IgD-negative memory B cell (primary cell): ENCODE data around the gene GTF2A1. TPM values are rescaled to one million over a fixed set of nuclear protein-coding genes. Genes with fewer than 3 reads are reported as not detected.
A peak's percentile ranks its signal among the peaks of the same experiment; 100 is the strongest.

ENCODE experiments used
- H3K27ac Mint-ChIP-seq, 3 donors: one replicate each; pipeline ENCODE4 v1.8.0; 2020 to 2022; ENCODE audit warnings: mild to moderate bottlenecking in 3 of 3, mixed read lengths in 3 of 3, moderate library complexity in 1 of 3
- H3K27me3 Mint-ChIP-seq: one replicate; pipeline ENCODE4 v1.8.0; 2021; ENCODE audit warnings: mixed read lengths
- H3K36me3 Mint-ChIP-seq: one replicate; pipeline ENCODE4 v1.8.0; 2020; ENCODE audit warnings: mild to moderate bottlenecking, mixed read lengths
- H3K4me1 Mint-ChIP-seq, 3 donors: one replicate each; pipeline ENCODE4 v1.8.0; 2020 to 2022; ENCODE audit warnings: mixed read lengths in 3 of 3, mild to moderate bottlenecking in 1 of 3
- H3K4me3 Mint-ChIP-seq, 4 donors: one replicate each; pipeline ENCODE4 v1.8.0; 2020 to 2022; ENCODE audit warnings: mild to moderate bottlenecking in 4 of 4, mixed read lengths in 4 of 4, moderate library complexity in 3 of 4
- H3K9me3 Mint-ChIP-seq, 3 donors: one replicate each; pipeline ENCODE4 v1.8.0; 2020 to 2021; ENCODE audit warnings: mixed read lengths in 3 of 3, mild to moderate bottlenecking in 1 of 3
- polyA plus RNA-seq: library from polyadenylated mRNA; unstranded; fragments of 300-500 nt; fragmentation: Illumina TruSeq; gene quantifications from one replicate; pipeline ENCODE4 v1.2.3, GENCODE V29; 2021

The GTF2A1 gene
- polyA plus RNA-seq, 1 donor from 2014 or later, result 9.2 TPM

DNA sequence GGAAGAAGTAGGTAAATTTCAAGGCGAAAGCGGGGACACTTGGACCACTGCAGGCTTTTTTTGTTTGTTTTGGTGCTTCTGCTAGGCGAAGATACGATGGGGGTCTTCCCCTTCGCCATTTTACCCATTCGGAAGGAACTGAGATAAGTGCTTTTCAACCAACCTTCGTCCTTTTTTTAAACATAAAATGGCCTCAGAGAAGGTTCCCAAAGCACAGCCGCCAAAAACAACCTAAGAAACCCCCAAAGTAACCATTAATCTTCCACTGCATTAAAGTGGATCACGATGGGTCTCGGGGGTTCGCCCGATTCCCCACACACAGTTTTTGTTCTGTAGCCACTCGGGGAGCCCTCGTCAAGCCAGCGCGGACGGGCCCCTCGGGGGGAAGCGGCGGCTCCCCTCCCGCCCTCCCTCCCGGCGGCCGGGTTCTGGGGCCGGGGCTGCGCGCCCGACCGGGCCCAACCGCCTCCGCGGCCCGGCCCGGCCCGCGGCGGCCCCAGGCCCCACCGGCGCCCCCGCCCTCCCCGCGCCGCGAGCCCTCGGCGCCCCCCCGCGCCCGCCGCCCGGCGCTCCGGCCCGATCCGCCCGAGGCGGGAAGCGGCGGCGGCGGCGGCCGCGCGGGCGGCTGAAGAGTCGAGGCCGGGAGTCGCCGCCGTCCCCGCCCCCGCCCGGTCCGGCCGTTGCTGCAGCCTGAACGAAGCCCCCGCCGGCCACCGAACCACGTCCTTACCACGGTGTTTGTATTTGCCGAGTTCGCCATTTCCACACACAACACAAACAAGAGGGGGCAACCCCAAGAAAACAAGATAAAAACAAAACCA is 790 bp downstream of the GTF2A1 start:
- Mint-ChIP-seq H3K36me3 (peaks cover 5% of the 10 kb centered on the region), H3K9me3 (peaks cover 0 to 3% (median 2%) of the 10 kb centered on the region in 3 donors), H3K4me3 (peak overlapping the region; percentile 96 to 100 (median 99)), H3K4me1 (peaks cover 19 to 26% (median 21%) of the 10 kb centered on the region in 3 donors), H3K27ac (peak overlapping the region; percentile 98 to 99 (median 99)), H3K27me3 (no peaks in the 10 kb centered on the region)

DNA sequence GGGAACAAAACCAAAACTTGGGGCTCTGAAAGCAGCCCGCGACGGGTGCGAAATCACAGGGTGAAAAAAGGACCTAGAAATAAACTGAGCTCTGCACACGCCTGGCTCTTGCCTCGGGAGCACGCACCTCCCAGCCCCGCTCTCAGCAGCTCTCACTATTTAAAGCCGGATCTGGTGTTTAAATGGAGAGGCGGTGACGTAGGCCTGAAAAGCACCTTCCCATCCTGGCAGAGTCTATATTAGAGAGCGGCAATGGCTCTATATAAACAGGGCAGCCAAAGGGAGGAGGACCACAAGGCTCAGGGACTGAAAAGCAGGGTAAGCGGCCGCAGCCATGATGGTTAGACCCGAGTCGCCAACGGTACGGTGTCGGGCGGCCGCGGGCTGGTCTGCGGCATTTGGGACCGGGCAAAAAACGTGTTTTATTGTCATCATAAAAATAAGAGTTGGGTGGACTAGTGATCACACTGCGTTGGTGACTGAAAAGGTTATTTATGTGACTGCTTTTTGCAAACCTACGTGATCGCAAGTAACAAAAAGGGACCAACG is 1.5 kb downstream of the GTF2A1 start:
- Mint-ChIP-seq H3K9me3 (peaks cover 0 to 3% (median 2%) of the 10 kb centered on the region in 3 donors), H3K4me3 (peak overlapping the region; percentile 96 to 100 (median 99)), H3K36me3 (peaks cover 5% of the 10 kb centered on the region), H3K4me1 (peaks cover 19 to 26% (median 21%) of the 10 kb centered on the region in 3 donors), H3K27ac (peak overlapping the region; percentile 98 to 99 (median 99)), H3K27me3 (no peaks in the 10 kb centered on the region)

DNA sequence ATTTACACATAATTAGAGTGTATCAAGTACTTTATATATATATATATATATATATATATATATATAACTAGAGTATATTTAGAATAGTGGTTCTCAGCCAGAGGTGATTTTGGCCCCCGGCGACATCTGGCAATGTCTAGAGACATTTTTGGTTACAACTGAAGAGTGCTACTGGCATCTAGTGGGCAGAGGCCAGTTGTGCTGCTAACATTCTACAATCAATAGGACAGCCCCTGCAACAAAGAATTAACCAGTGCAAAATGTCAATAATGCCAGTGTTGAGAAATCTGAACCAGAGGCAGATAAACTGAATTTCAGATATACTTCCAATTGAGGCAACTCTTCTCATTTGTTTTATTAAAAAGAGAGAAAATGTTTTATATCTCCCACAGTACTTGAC is 8.9 kb downstream of the GTF2A1 start:
- H3K9me3 Mint-ChIP-seq, result peaks cover 0 to 13% (median 2%) of the 10 kb centered on the region in 3 donors
- H3K27me3 Mint-ChIP-seq, result no peaks in the 10 kb centered on the region
- peaks cover 34 to 40% (median 37%) of the 10 kb centered on the region in 3 donors for H3K4me1 Mint-ChIP-seq
- H3K27ac Mint-ChIP-seq, result peak overlapping the region in 2 of 3 donors; percentile 10 to 76
- H3K36me3 Mint-ChIP-seq, result peaks cover 16% of the 10 kb centered on the region
- no peak overlapping the region for H3K4me3 Mint-ChIP-seq

DNA sequence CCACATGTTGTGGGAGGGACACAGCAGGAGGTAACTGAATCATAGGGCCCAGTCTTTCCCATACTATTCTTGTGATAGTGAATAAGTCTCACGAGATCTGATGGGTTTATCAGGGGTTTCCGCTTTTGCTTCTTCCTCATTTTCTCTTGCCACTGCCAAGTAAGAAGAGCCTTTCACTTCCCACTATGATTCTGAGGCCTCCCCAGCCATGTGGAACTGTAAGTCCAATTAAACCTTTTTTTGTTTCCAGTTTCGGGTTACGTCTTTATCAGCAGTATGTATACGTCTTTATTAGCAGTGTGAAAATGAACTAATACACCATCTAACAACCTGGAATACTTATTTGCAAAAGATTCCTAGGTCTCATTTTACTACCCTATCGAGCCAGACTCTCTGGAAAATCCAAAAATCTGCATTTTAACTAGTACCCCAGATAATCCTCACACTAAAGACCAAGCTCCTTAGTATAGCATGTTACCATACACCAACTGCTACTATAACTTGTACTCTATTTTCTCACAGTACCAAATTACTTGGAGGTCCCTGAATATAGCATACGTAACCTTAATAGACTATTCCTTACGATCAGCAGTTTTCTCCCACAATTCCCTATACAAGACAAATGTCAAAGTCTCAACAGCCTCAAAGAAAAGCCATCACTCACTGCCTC is 11.5 kb downstream of the GTF2A1 start:
- peak overlapping the region; percentile 6 to 81 (median 38) for H3K4me3 Mint-ChIP-seq

DNA sequence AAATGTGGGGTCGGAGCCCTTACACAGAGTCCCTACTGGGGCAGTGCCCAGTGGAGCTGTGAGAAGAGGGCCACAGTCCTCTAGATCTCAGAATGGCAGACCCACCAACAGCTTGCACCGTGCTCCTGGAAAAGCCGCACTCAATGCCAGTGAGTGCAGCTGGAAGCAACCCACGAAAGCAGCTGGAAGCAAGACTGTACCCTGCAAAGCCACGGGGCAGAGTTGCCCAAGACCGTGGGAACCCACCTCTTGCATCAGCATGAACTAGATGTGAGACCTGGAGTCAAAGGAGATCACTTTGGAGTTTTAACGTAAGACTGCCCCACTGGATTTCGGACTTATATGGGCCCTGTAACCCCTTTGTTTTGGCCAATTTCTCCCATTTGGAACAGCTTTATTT is 12.3 kb downstream of the GTF2A1 start:
- Mint-ChIP-seq H3K27me3 (no peaks in the 10 kb centered on the region), H3K9me3 (peaks cover 0 to 13% (median 2%) of the 10 kb centered on the region in 3 donors), H3K4me3 (peak overlapping the region in 1 of 4 donors; percentile 70), H3K27ac (peak overlapping the region in 2 of 3 donors; percentile 83 to 94), H3K36me3 (peaks cover 15% of the 10 kb centered on the region), H3K4me1 (peaks cover 34 to 48% (median 35%) of the 10 kb centered on the region in 3 donors)

More for the DNA sequence above, 11.5 kb downstream of the GTF2A1 start:
- Mint-ChIP-seq H3K9me3 (peaks cover 0 to 13% (median 2%) of the 10 kb centered on the region in 3 donors), H3K36me3 (peaks cover 15% of the 10 kb centered on the region), H3K27ac (peak overlapping the region; percentile 62 to 94 (median 83)), H3K27me3 (no peaks in the 10 kb centered on the region), H3K4me1 (peaks cover 34 to 48% (median 35%) of the 10 kb centered on the region in 3 donors)

DNA sequence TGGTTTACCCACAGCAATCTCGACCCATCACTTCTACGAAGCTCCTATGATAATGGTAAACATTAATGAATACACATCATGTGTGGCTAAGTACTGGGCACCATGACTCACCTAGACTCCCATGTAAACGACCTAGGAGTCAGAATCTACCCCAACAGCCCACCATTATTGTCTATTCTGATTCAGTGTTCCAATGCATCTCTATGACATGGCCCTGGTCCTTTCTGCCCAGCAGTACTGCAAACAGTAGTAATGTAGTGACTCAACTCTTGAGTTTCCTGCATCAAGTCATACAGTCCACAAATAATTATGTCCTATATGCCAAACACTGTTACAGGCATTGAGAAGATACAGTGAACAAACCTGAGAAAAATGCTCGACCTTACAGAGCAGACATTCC is 14.6 kb downstream of the GTF2A1 start:
- Mint-ChIP-seq H3K27me3 (no peaks in the 10 kb centered on the region), H3K36me3 (peaks cover 15% of the 10 kb centered on the region), H3K4me1 (peaks cover 23 to 36% (median 27%) of the 10 kb centered on the region in 3 donors), H3K9me3 (peaks cover 0 to 13% (median 2%) of the 10 kb centered on the region in 3 donors), H3K27ac (no peak overlapping the region), H3K4me3 (no peak overlapping the region)

DNA sequence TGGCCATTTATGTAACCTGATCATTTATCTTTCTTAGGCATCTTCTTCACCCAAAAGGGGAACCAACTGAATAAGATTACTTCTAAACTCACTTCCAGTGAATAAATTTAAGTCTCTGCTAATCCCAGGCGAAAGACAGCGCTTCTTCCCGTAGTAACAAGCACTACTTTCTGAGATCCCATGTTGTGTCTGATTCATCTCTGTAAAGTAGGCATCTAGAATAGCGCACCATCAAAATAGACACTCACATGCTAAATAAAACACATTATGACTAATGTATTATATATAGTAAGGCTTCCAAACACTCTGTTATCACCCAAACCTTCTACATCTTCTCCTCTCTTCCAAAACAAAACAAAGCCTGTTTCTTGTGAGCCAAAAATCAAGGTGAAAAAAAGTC is 15.1 kb downstream of the GTF2A1 start:
- Mint-ChIP-seq H3K27me3 (no peaks in the 10 kb centered on the region), H3K36me3 (peaks cover 15% of the 10 kb centered on the region), H3K9me3 (peaks cover 0 to 13% (median 2%) of the 10 kb centered on the region in 3 donors), H3K4me1 (peaks cover 23 to 32% (median 25%) of the 10 kb centered on the region in 3 donors), H3K4me3 (no peak overlapping the region), H3K27ac (no peak overlapping the region)

DNA sequence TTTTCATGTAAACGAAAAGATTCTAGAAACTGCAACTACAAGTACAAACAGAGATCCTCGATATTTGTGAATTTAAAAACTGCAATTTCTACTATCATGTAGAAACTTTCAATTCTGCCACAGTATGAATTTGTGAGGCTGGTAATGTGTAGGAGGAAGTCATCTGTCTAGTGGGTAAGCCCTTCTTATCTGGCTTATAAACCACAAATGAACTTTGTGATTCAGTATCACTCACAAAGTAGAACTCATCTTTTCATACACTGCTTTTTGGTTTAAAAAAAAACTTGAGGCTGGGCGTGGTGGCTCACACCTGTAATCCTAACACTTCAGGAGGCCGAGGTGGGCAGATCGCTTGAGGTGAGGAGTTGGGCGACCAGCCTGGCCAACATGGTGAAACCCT is 20.7 kb downstream of the GTF2A1 start:
- peak overlapping the region in 1 of 4 donors; percentile 33 for H3K4me3 Mint-ChIP-seq
- peak overlapping the region in 2 of 3 donors; percentile 20 to 22 for H3K27ac Mint-ChIP-seq
- H3K4me1 Mint-ChIP-seq, result peaks cover 3 to 9% (median 6%) of the 10 kb centered on the region in 3 donors
- H3K36me3 Mint-ChIP-seq, result peaks cover 5% of the 10 kb centered on the region
- no peaks in the 10 kb centered on the region for H3K27me3 Mint-ChIP-seq
- H3K9me3 Mint-ChIP-seq, result no peaks in the 10 kb centered on the region

DNA sequence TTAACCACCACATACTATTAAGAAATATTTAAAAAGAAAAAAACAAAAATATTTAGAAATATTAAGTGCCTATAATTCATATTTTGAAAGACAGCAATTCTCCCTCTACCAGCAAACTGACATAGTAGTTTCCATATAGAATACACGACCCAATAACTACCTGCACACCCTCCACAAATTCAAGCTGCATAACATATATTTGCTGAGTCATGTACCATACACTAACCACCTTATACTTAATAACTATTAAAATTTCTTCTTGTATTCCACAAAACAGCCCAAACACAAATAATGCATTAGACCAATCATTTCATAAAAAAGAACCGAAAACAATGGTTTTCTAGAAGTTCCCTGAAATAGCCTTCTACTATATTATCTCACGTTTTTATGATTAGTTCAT is 21.7 kb downstream of the GTF2A1 start:
- no peak overlapping the region for H3K27ac Mint-ChIP-seq
- peaks cover 7% of the 10 kb centered on the region for H3K36me3 Mint-ChIP-seq
- peaks cover 5 to 9% (median 6%) of the 10 kb centered on the region in 3 donors for H3K4me1 Mint-ChIP-seq
- no peaks in the 10 kb centered on the region for H3K27me3 Mint-ChIP-seq
- no peak overlapping the region for H3K4me3 Mint-ChIP-seq
- no peaks in the 10 kb centered on the region for H3K9me3 Mint-ChIP-seq

DNA sequence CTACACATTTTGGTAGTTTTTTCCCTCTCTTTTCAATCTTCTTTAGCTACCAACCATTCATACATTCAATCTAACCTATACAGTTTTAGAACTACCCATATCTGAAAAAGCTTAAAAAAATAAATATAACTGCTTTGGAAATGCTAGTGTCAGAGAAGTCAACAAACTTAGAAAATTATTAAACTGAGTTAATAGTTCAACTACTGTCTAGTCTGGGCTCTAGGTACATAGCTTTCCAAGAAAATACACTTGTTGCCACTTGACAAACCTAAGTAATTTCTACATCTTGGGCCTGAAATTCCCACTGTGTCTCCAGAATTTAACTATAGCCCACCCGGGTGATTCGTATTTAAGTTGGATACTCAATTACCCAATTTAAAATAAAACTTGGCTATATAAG is 22.1 kb downstream of the GTF2A1 start:
- Mint-ChIP-seq H3K27ac (no peak overlapping the region), H3K36me3 (peaks cover 7% of the 10 kb centered on the region), H3K9me3 (no peaks in the 10 kb centered on the region), H3K4me3 (no peak overlapping the region), H3K4me1 (peaks cover 7 to 9% (median 8%) of the 10 kb centered on the region in 3 donors), H3K27me3 (no peaks in the 10 kb centered on the region)

DNA sequence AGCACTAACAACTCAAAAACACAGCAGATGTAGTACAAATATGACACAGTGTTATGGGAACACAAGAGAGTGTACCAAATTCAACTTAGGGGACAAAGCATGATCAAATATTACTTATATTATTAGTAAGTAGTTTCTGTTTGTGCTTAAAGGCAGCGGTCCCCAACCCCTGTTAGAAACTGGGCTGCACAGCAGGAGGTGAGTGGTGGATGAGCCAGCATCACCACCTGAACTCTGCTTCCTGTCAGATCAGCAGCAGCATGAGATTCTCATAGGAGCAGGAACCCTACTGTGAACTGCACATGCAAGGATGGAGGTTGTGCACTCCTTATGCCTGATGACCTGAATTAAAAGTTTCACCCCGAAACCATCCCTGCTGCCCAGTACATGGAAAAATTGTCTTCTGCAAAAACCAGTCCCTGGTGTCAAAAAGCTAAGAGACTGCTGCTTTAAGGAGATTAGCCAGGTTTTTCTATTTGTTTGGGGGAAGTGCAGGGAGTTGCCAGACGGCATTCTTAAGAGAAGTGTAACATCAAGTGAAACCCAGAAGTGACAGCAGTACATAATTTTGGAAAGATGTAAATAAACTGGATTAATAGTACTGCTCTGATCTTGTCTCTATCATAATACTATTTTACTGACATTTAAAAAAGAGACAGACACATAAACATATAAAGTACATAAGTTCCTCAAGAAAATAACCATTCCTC is 26.7 kb downstream of the GTF2A1 start:
- no peak overlapping the region for H3K27ac Mint-ChIP-seq
- H3K4me3 Mint-ChIP-seq, result no peak overlapping the region
- H3K4me1 Mint-ChIP-seq, result peaks cover 4 to 13% (median 12%) of the 10 kb centered on the region in 3 donors
- H3K27me3 Mint-ChIP-seq, result no peaks in the 10 kb centered on the region
- no peaks in the 10 kb centered on the region for H3K9me3 Mint-ChIP-seq
- peaks cover 2% of the 10 kb centered on the region for H3K36me3 Mint-ChIP-seq

DNA sequence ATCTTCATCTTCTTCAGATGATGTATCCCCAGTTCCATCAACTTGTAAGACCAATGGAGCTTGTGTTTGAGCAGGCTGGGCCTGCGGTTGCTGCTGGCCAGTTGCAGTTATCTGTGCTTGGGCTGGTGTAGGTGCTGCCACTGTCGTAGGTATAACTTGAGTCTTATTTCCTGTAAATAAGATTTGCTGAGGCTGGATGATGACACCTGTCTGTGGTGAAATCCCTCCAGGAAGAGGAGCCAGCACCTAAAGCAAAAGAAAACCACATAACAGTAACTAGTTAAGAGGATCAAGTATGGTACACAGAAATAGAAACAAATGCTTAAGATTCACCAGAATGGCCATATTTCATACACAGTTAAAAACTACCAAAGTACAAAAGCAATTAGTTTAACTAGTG is 28.2 kb downstream of the GTF2A1 start:
- H3K27ac Mint-ChIP-seq, result peak overlapping the region in 1 of 3 donors; percentile 14
- H3K9me3 Mint-ChIP-seq, result no peaks in the 10 kb centered on the region
- H3K27me3 Mint-ChIP-seq, result no peaks in the 10 kb centered on the region
- no peak overlapping the region for H3K4me3 Mint-ChIP-seq
- H3K36me3 Mint-ChIP-seq, result peaks cover 6% of the 10 kb centered on the region
- H3K4me1 Mint-ChIP-seq, result peaks cover 11 to 19% (median 17%) of the 10 kb centered on the region in 3 donors

DNA sequence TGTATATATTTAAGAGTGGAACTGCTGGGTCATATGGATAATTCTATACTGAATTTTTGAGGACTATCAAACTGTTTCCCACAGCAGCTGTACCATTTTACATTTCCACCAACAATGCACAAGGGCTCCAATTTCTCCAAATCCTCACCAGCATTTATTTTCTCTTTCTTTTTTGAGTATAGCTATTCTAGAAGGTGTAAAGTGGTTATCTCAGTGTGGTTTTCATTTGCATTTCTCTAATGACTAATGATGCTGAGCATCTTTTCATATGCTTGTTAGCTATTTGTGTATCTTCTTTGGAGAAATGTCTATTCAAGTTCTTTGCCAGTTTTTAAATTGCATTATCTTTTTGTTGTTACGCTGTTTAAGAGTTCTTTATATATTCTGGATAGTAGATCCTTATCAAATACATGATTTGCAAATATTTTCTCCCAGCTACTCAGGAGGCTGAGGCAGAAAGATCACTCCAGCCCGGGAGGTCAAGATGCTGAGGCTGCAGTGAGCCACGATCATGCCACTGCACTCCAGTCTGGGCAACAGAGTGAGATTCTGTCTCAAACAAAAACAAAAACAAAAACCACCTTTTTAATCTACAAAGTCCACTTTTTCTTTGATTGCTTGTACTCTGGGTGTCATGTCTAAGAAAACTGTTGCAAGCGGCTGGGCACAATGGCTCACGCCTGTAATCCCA is 32.8 kb downstream of the GTF2A1 start:
- Mint-ChIP-seq H3K4me3 (no peak overlapping the region), H3K9me3 (no peaks in the 10 kb centered on the region), H3K27ac (peak overlapping the region in 1 of 3 donors; percentile 14), H3K27me3 (no peaks in the 10 kb centered on the region), H3K4me1 (peaks cover 10 to 17% (median 15%) of the 10 kb centered on the region in 3 donors), H3K36me3 (peaks cover 10% of the 10 kb centered on the region)

DNA sequence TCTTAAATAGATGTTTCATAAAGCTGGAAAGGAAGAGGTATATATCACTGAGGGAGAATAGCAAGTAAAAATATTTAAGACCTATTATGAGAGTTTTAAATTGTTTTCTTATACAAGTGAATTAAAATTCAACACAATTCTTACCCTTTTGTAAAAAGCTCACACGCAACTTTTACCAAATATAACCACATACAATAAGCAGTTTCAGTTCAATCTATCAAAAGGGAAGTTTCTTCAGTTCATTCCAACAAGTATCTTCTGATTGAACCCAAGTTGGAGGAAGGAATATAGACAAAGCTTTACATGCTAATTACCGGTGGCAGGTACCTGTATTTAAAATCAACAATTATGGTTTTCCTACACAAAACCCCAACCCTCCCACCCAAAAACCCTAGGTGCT is 41.1 kb downstream of the GTF2A1 start:
- Mint-ChIP-seq H3K4me3 (peak overlapping the region in 1 of 4 donors; percentile 61), H3K36me3 (peaks cover 7% of the 10 kb centered on the region), H3K9me3 (no peaks in the 10 kb centered on the region), H3K4me1 (peaks cover 35 to 55% (median 37%) of the 10 kb centered on the region in 3 donors), H3K27ac (peak overlapping the region in 1 of 3 donors; percentile 55), H3K27me3 (no peaks in the 10 kb centered on the region)
